ENCODE measurements around the gene MELK.

The MELK gene

GRCh38 chr9:36664806-36665205 is 92.1 kb downstream of the MELK start:
- no peaks in the 10 kb centered on the region for H3K27me3 ChIP-seq
- no peaks in the 10 kb centered on the region for H4K20me1 ChIP-seq
- no peaks in the 10 kb centered on the region for H3K9me3 ChIP-seq
- H3K36me3 ChIP-seq, result peaks cover 80% of the 10 kb centered on the region
- H3K9ac ChIP-seq, result no peak overlapping the region
- no peak overlapping the region for H3K4me2 ChIP-seq
- no peak overlapping the region for H3K4me3 ChIP-seq
- no peak overlapping the region for H3K27ac ChIP-seq
- peaks cover 15% of the 10 kb centered on the region for H3K4me1 ChIP-seq
- no peak for TF ChIP-seq Cebpa-rat (IDR thresholded peaks at IDR 0.05)

GRCh38 chr9:36665387-36665786 is 92.7 kb downstream of the MELK start:
- Histone ChIP-seq H3K36me3 (peaks cover 76% of the 10 kb centered on the region), H3K9ac (no peak overlapping the region), H3K4me2 (no peak overlapping the region), H3K4me3 (no peak overlapping the region), H3K27ac (peak overlapping the region; percentile 24; the same call in 1 of the 2 replicates), H3K27me3 (no peaks in the 10 kb centered on the region), H3K4me1 (peaks cover 15% of the 10 kb centered on the region), H3K9me3 (no peaks in the 10 kb centered on the region), H4K20me1 (no peaks in the 10 kb centered on the region)
- no peak for TF ChIP-seq Cebpa-rat (IDR thresholded peaks at IDR 0.05)

- no peak for TF ChIP-seq Cebpa-rat (IDR thresholded peaks at IDR 0.05)
- H3K27ac ChIP-seq, result peak overlapping the region; percentile 24
- H3K4me2 ChIP-seq, result peak overlapping the region; percentile 58
Measured at GRCh38 chr9:36665921-36666431, 93.3 kb downstream of the MELK start.

GRCh38 chr9:36671561-36671960 is 98.9 kb downstream of the MELK start:
- Histone ChIP-seq H3K4me2 (no peak overlapping the region), H3K27me3 (no peaks in the 10 kb centered on the region), H3K36me3 (peaks cover 90% of the 10 kb centered on the region), H4K20me1 (no peaks in the 10 kb centered on the region), H3K4me1 (peaks cover 3% of the 10 kb centered on the region), H3K9ac (no peak overlapping the region), H3K27ac (no peak overlapping the region), H3K9me3 (no peaks in the 10 kb centered on the region), H3K4me3 (no peak overlapping the region)
- TF ChIP-seq Cebpa-rat (IDR thresholded peaks at IDR 0.05), result no peak

More at GRCh38 chr9:36665921-36666431, 93.3 kb downstream of the MELK start:
- H3K4me3 ChIP-seq, result no peak overlapping the region
- H3K9ac ChIP-seq, result no peak overlapping the region
- H4K20me1 ChIP-seq, result no peaks in the 10 kb centered on the region
- H3K4me1 ChIP-seq, result peaks cover 15% of the 10 kb centered on the region
- no peaks in the 10 kb centered on the region for H3K27me3 ChIP-seq
- peaks cover 76% of the 10 kb centered on the region for H3K36me3 ChIP-seq
- H3K9me3 ChIP-seq, result no peaks in the 10 kb centered on the region

GRCh38 chr9:36676091-36676490 is 103.4 kb downstream of the MELK start:
- Histone ChIP-seq H3K9me3 (peaks cover 4% of the 10 kb centered on the region; the same call in 1 of the 2 replicates), H3K4me3 (no peak overlapping the region), H3K36me3 (peaks cover 76% of the 10 kb centered on the region), H3K9ac (no peak overlapping the region), H3K4me2 (no peak overlapping the region), H3K4me1 (no peaks in the 10 kb centered on the region), H3K27ac (no peak overlapping the region), H3K27me3 (no peaks in the 10 kb centered on the region), H4K20me1 (no peaks in the 10 kb centered on the region)
- TF ChIP-seq Cebpa-rat (IDR thresholded peaks at IDR 0.05), result no peak

- no peaks in the 10 kb centered on the region for H4K20me1 ChIP-seq
- no peak overlapping the region for H3K4me2 ChIP-seq
- H3K9ac ChIP-seq, result no peak overlapping the region
- TF ChIP-seq Cebpa-rat (IDR thresholded peaks at IDR 0.05), result no peak
- H3K36me3 ChIP-seq, result peaks cover 74% of the 10 kb centered on the region
- H3K27me3 ChIP-seq, result no peaks in the 10 kb centered on the region
- H3K9me3 ChIP-seq, result peaks cover 12% of the 10 kb centered on the region
- H3K4me1 ChIP-seq, result no peaks in the 10 kb centered on the region
- H3K4me3 ChIP-seq, result no peak overlapping the region
- no peak overlapping the region for H3K27ac ChIP-seq
Measured at GRCh38 chr9:36676778-36677485, 104.2 kb downstream of the MELK start.

- H3K27ac ChIP-seq, result no peak overlapping the region
- no peak overlapping the region for H3K9ac ChIP-seq
- H3K4me3 ChIP-seq, result no peak overlapping the region
- H3K4me1 ChIP-seq, result no peaks in the 10 kb centered on the region
- H3K4me2 ChIP-seq, result no peak overlapping the region
- no peak for TF ChIP-seq Cebpa-rat (IDR thresholded peaks at IDR 0.05)
- H3K27me3 ChIP-seq, result no peaks in the 10 kb centered on the region
- H3K36me3 ChIP-seq, result peaks cover 67% of the 10 kb centered on the region
- peaks cover 16% of the 10 kb centered on the region for H3K9me3 ChIP-seq
- H4K20me1 ChIP-seq, result no peaks in the 10 kb centered on the region
Measured at GRCh38 chr9:36677611-36678010, 104.9 kb downstream of the MELK start.

- H3K4me3 ChIP-seq, result no peak overlapping the region
- no peaks in the 10 kb centered on the region for H4K20me1 ChIP-seq
- H3K27me3 ChIP-seq, result no peaks in the 10 kb centered on the region
- H3K4me1 ChIP-seq, result no peaks in the 10 kb centered on the region
- no peak overlapping the region for H3K4me2 ChIP-seq
- peaks cover 50% of the 10 kb centered on the region for H3K36me3 ChIP-seq
- no peak overlapping the region for H3K9ac ChIP-seq
- TF ChIP-seq Cebpa-rat (IDR thresholded peaks at IDR 0.05), result no peak
- no peak overlapping the region for H3K27ac ChIP-seq
- peaks cover 16% of the 10 kb centered on the region for H3K9me3 ChIP-seq
Measured at GRCh38 chr9:36679710-36680109, 107.0 kb downstream of the MELK start.

GRCh38 chr9:36686471-36686870 is 113.8 kb downstream of the MELK start:
- Histone ChIP-seq H4K20me1 (no peaks in the 10 kb centered on the region), H3K9ac (no peak overlapping the region), H3K4me2 (no peak overlapping the region), H3K4me1 (no peaks in the 10 kb centered on the region), H3K36me3 (peaks cover 3% of the 10 kb centered on the region), H3K9me3 (peaks cover 8% of the 10 kb centered on the region), H3K4me3 (no peak overlapping the region), H3K27ac (no peak overlapping the region), H3K27me3 (no peaks in the 10 kb centered on the region)
- no peak for TF ChIP-seq Cebpa-rat (IDR thresholded peaks at IDR 0.05)

- H4K20me1 ChIP-seq, result no peaks in the 10 kb centered on the region
- H3K4me3 ChIP-seq, result no peak overlapping the region
- H3K4me2 ChIP-seq, result no peak overlapping the region
- H3K36me3 ChIP-seq, result no peaks in the 10 kb centered on the region
- H3K9me3 ChIP-seq, result no peaks in the 10 kb centered on the region
- H3K27me3 ChIP-seq, result no peaks in the 10 kb centered on the region
- no peak overlapping the region for H3K9ac ChIP-seq
- H3K4me1 ChIP-seq, result no peaks in the 10 kb centered on the region
- TF ChIP-seq Cebpa-rat (IDR thresholded peaks at IDR 0.05), result no peak
- no peak overlapping the region for H3K27ac ChIP-seq
Measured at GRCh38 chr9:36690412-36691168, 117.9 kb downstream of the MELK start.

All from BLaER1 (cell line).